Endodermal cell (in vitro differentiated cells): ENCODE results near the gene ELMO1. TPM values are rescaled to one million over a fixed set of nuclear protein-coding genes. Genes with fewer than 3 reads are reported as not detected.

Source experiments
- DNase-seq: peaks from one replicate; pipeline ENCODE4 v3.0.0-alpha.2; 2017
- H3K27ac ChIP-seq: 2 replicates; pipeline ENCODE4 v1.5.1; 2013; ENCODE audit warnings: mild to moderate bottlenecking, low read depth, low read length, moderate library complexity
- H3K27me3 ChIP-seq: 2 replicates; pipeline ENCODE4 v1.6.1; 2013; ENCODE audit warnings: mild to moderate bottlenecking, low read length, moderate library complexity; ENCODE audit not compliant: insufficient read depth, control insufficient read depth, poor library complexity, severe bottlenecking
- H3K36me3 ChIP-seq: 2 replicates; pipeline ENCODE4 v1.7.0; 2013; ENCODE audit warnings: mild to moderate bottlenecking, low read length, moderate library complexity; ENCODE audit not compliant: control insufficient read depth, insufficient read depth
- H3K4me1 ChIP-seq: one replicate; pipeline ENCODE4 v1.7.0; 2013; ENCODE audit warnings: low read length; ENCODE audit not compliant: control insufficient read depth, insufficient read depth
- H3K4me3 ChIP-seq: 2 replicates; pipeline ENCODE4 v1.5.1; 2013; ENCODE audit warnings: mild to moderate bottlenecking, low read length, moderate library complexity
- H3K9ac ChIP-seq: 2 replicates; pipeline ENCODE4 v1.6.1; 2013; ENCODE audit warnings: mild to moderate bottlenecking, low read length, moderate library complexity; ENCODE audit not compliant: poor library complexity, severe bottlenecking; ENCODE audit errors: extremely low read depth
- H3K9me3 ChIP-seq: 2 replicates; pipeline ENCODE4 v1.6.1; 2013; ENCODE audit warnings: mild to moderate bottlenecking, low read length, moderate library complexity; ENCODE audit not compliant: control insufficient read depth
- H3K27ac Mint-ChIP-seq: 2 replicates; pipeline ENCODE4 v1.8.0; 2020; ENCODE audit warnings: mixed read lengths
- H3K27me3 Mint-ChIP-seq: 2 replicates; pipeline ENCODE4 v1.8.0; 2021; ENCODE audit warnings: mild to moderate bottlenecking, mixed read lengths; ENCODE audit not compliant: insufficient read depth
- H3K36me3 Mint-ChIP-seq: 2 replicates; pipeline ENCODE4 v1.8.0; 2020; ENCODE audit warnings: low read depth, mixed read lengths
- H3K4me1 Mint-ChIP-seq: 2 replicates; pipeline ENCODE4 v1.8.0; 2020; ENCODE audit warnings: mixed read lengths
- H3K4me3 Mint-ChIP-seq: 2 replicates; pipeline ENCODE4 v1.8.0; 2020; ENCODE audit warnings: mild to moderate bottlenecking, moderate library complexity, mixed read lengths
- H3K9me3 Mint-ChIP-seq: 2 replicates; pipeline ENCODE4 v1.8.0; 2020; ENCODE audit warnings: mild to moderate bottlenecking, mixed read lengths
- WGBS, 2 experiments: methylation state at CpG; one replicate each; pipeline versions ENCODE4 v1.1.5 to v1.1.7; 2013; ENCODE audit warnings: missing lambda C conversion rate in 2 of 2, mixed read lengths in 1 of 2; ENCODE audit not compliant: insufficient coverage in 1 of 2, insufficient read length in 1 of 2; 5-methylcytosine and 5-hydroxymethylcytosine counted together
- total RNA-seq, 2 donors: library from RNA; stranded (reverse); fragmentation: NEBNext Ultra II Directional in 1 of 2; extraction: Animal tissue kit (Norgen Biotek cat#: 25700) in 1 of 2; gene quantifications; 2 replicates in 1 of 2; 3 replicates in 1 of 2; pipeline ENCODE4 v1.2.1, GENCODE V29; 2021
- TF ChIP-seq, protein P1 (sequence below): fragments of 200-600 bp; sonication (generic); conservative IDR thresholded peaks from 2 replicates; pipeline ENCODE4 v1.5.0; 2021; ENCODE audit warnings: antibody characterized with exemption, mild to moderate bottlenecking

Gene ELMO1
- total RNA-seq, 2 donors from 2014 or later, result 120 to 131 TPM

DNA sequence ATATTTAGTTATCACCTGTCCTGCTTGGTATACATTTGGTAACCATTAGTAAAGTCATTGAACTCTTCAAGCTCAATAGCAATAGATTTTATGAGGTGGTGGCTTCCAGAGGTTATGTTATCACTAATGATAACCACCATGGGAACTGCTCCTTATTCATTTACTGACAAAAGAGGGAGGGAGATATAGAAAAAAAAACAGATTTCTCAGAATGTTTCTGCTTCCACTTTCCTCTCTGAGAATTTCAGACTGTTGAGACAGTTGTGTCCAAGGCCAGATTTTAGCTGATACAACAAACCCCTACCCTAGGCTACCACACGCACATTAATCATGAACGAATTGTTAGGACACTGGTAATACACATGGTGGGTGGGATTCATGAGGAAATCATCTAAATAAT is 570.4 kb downstream of the ELMO1 start:
- H3K4me1 ChIP-seq, result peaks cover 5% of the 10 kb centered on the region
- H3K9me3 ChIP-seq, result no peaks in the 10 kb centered on the region
- Mint-ChIP-seq H3K9me3 (no peaks in the 10 kb centered on the region), H3K4me3 (no peak overlapping the region), H3K36me3 (peaks cover 58% of the 10 kb centered on the region), H3K27ac (no peak overlapping the region), H3K27me3 (no peaks in the 10 kb centered on the region), H3K4me1 (peaks cover 39% of the 10 kb centered on the region)
- no peak for DNase-seq
- no peak overlapping the region for H3K4me3 ChIP-seq
- no peak overlapping the region for H3K9ac ChIP-seq
- TF ChIP-seq, protein P1, sequence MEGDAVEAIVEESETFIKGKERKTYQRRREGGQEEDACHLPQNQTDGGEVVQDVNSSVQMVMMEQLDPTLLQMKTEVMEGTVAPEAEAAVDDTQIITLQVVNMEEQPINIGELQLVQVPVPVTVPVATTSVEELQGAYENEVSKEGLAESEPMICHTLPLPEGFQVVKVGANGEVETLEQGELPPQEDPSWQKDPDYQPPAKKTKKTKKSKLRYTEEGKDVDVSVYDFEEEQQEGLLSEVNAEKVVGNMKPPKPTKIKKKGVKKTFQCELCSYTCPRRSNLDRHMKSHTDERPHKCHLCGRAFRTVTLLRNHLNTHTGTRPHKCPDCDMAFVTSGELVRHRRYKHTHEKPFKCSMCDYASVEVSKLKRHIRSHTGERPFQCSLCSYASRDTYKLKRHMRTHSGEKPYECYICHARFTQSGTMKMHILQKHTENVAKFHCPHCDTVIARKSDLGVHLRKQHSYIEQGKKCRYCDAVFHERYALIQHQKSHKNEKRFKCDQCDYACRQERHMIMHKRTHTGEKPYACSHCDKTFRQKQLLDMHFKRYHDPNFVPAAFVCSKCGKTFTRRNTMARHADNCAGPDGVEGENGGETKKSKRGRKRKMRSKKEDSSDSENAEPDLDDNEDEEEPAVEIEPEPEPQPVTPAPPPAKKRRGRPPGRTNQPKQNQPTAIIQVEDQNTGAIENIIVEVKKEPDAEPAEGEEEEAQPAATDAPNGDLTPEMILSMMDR, result no peak
- 93% methylated on average over 2 of the region's 2 CpGs; no CpG with 5 or more reads in 1 of the 2 experiments for WGBS, 2 experiments
- H3K27ac ChIP-seq, result no peak overlapping the region
- peaks cover 22% of the 10 kb centered on the region for H3K36me3 ChIP-seq
- no peaks in the 10 kb centered on the region for H3K27me3 ChIP-seq

DNA sequence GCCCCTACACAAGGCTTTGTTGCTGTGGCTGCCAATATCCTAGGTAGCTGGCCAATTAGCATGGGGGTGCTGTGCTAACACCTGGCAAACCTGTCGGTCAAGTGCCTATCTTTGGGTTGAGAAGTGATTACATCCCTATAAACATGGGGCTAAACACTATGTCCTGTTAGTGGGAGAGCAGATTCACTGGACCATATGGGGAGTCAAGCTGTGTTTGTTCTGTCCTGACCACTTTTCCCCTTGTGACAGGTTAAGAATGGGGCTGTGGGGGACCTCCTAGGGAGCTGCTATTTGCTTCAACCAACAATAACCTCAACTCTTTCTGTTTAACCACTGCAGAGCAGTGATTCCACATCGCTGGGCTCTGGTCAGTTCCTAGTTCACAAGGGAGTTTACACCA is 572.9 kb downstream of the ELMO1 start:
- Histone ChIP-seq H3K36me3 (peaks cover 22% of the 10 kb centered on the region), H3K27me3 (no peaks in the 10 kb centered on the region), H3K27ac (no peak overlapping the region), H3K9ac (no peak overlapping the region), H3K4me1 (peaks cover 13% of the 10 kb centered on the region), H3K4me3 (no peak overlapping the region), H3K9me3 (no peaks in the 10 kb centered on the region)
- Mint-ChIP-seq H3K4me3 (no peak overlapping the region), H3K36me3 (peaks cover 65% of the 10 kb centered on the region), H3K4me1 (peaks cover 43% of the 10 kb centered on the region), H3K27me3 (no peaks in the 10 kb centered on the region), H3K9me3 (no peaks in the 10 kb centered on the region), H3K27ac (peak overlapping the region; percentile 58)
- 18 to 67% methylated on average over 1 to 2 of the region's 2 CpGs for WGBS, 2 experiments
- TF ChIP-seq, protein P1, result no peak
- peak; percentile 66 for DNase-seq

DNA sequence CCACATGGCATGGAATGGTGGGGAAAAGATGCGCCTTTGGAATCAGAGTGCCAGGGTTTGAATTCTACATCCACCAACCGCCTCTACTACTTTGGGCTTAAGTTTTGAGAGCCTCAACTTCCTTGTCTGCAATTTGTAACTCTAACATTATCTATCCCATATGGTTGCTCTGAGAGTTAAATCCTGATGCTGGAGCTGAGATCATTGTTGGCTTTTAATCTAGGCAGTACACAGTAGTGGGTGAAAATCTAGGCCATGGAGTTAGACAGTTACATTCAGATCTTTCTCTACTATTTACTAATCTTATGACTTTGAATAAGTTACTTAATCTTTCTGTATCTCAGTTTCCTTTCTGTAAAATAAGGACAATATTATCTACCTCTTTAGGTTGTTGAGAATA is 574.6 kb downstream of the ELMO1 start:
- Mint-ChIP-seq H3K27me3 (no peaks in the 10 kb centered on the region), H3K9me3 (no peaks in the 10 kb centered on the region), H3K4me3 (no peak overlapping the region), H3K4me1 (peaks cover 38% of the 10 kb centered on the region), H3K27ac (no peak overlapping the region), H3K36me3 (peaks cover 67% of the 10 kb centered on the region)
- Histone ChIP-seq H3K27me3 (no peaks in the 10 kb centered on the region), H3K4me1 (peaks cover 10% of the 10 kb centered on the region), H3K4me3 (no peak overlapping the region), H3K9me3 (no peaks in the 10 kb centered on the region), H3K9ac (no peak overlapping the region), H3K27ac (no peak overlapping the region), H3K36me3 (peaks cover 36% of the 10 kb centered on the region)
- TF ChIP-seq, protein P1, result no peak
- no peak for DNase-seq
- WGBS, 2 experiments, result 95 to 100% methylated on average over 2 of the region's 2 CpGs
